AG10803 (cell line): ENCODE data around the gene TTC23.

Experiments
- DNase-seq: peaks from one replicate; pipeline ENCODE4 v3.0.0; 2010; ENCODE audit warnings: low read depth
- H3K4me3 ChIP-seq: 2 replicates; pipeline ENCODE4 v1.5.1; 2011; ENCODE audit warnings: mild to moderate bottlenecking, low read length, control low read depth
- TF ChIP-seq, protein P1 (sequence below): conservative IDR thresholded peaks from 2 replicates; pipeline ENCODE4 v1.5.1; 2011; ENCODE audit warnings: mild to moderate bottlenecking, low read length, control low read depth, inconsistent platforms

The TTC23 gene

DNA sequence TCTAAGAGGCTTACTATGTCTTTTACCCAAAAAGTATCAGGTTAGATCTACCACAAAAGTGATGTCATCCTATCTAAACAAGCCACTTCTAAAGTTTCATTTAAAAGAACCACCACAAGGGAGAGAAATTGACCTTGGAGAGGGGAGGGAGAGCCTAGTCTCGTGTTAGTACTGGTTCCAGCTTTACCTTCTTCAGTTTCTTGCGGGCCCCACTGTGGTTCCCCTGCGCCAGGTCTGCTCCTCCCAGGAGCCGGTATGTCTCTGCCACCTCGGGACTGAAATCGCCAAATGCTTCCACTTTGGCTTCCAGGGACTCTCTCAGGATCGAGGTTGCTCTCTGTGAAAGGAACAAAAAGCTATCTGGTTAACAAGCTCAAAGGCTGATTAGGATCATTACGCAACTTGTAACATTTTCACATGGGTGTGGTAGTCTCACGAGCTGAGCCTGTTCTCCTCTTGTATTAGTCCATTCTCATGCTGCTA lies 93.4 kb downstream of the TTC23 start:
- DNase-seq = peak; percentile 6
- TF ChIP-seq, protein P1, sequence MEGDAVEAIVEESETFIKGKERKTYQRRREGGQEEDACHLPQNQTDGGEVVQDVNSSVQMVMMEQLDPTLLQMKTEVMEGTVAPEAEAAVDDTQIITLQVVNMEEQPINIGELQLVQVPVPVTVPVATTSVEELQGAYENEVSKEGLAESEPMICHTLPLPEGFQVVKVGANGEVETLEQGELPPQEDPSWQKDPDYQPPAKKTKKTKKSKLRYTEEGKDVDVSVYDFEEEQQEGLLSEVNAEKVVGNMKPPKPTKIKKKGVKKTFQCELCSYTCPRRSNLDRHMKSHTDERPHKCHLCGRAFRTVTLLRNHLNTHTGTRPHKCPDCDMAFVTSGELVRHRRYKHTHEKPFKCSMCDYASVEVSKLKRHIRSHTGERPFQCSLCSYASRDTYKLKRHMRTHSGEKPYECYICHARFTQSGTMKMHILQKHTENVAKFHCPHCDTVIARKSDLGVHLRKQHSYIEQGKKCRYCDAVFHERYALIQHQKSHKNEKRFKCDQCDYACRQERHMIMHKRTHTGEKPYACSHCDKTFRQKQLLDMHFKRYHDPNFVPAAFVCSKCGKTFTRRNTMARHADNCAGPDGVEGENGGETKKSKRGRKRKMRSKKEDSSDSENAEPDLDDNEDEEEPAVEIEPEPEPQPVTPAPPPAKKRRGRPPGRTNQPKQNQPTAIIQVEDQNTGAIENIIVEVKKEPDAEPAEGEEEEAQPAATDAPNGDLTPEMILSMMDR = no peak
- no peak overlapping the region for H3K4me3 ChIP-seq

DNA sequence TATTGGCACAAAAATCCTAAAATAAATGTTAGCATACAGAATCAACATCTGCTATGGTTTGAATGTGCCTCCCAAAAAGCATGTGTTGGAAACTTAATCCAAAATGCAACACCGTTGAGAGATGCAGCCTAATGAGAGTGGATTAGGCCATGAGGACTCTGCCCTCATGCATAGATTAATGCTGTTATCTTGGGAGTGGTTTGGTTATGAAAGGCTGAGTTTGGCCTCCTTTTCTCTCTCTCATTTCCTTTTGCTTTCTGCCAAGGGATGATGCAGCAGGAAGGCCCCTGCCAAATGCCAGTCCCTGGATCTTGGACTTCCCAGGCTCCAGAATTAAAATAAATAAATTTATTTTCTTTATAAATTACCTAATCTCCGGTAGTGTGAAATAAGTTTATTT lies 95.1 kb downstream of the TTC23 start:
- no peak overlapping the region for H3K4me3 ChIP-seq
- TF ChIP-seq, protein P1 = no peak
- no peak for DNase-seq

DNA sequence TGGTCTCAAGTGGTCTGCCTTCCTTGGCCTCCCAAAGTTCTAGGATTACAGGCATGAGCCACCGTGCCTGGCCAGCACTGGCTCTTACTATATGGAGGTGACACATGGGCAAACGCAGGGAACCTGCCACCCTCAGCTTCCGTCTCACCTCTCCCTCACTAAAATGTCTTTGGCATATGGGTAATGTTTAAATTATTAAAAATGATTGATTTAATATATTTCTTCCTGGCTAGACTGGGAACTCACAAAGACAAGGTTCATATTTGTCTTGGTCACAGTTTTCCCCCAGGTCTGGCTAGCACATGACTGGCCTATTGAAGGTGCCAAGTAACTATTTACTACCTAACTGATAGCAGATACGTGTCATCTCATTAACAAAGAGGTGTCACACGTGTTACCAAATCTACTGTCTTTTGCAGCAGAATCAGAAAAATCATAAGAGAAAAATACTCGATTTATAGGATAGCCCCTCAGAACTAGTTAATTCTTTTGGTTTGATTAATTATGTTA lies 96.3 kb downstream of the TTC23 start:
- no peak overlapping the region for H3K4me3 ChIP-seq
- TF ChIP-seq, protein P1 = no peak
- DNase-seq = no peak

DNA sequence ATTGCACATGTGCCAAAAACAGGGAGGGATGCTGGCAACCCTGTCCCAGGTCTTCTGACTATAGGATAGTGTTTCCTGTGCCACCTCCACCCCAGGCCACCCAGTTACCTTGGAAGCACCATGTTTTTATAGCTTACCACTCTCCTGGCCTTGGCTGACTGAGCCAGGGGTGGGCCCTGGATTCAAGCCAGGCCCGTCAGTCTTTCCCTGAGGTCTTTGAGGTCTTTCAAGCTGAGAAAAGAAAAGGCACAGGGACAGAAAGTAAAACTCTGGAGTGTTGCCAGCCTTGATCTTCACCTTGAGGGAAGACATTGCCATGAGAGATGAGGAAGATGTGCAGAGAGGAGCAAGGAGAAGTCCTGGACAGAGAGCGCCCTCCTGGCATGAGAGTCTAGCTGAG lies 98.2 kb downstream of the TTC23 start:
- TF ChIP-seq, protein P1 = no peak
- H3K4me3 ChIP-seq = no peak overlapping the region
- no peak for DNase-seq

DNA sequence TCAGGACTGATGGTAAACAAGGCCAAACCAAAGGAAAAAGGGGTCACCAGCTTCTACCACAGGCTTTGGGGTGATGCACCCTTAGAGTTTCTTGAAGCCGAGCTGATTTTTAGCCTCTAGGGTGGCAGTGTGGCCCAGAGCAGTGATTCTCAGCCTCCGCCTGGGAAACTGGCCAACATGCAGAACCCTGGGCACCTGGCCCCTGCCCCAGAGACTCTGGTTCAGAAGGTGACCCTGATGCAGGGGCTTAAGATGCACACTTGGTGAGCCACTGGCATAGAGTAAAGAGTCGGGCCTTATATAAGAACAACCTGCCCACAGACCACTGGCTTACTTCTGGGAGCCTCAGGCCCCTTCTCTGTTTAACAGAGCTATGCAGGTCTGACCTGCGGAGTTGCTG lies 100.0 kb downstream of the TTC23 start:
- no peak for DNase-seq
- no peak overlapping the region for H3K4me3 ChIP-seq
- TF ChIP-seq, protein P1 = no peak

DNA sequence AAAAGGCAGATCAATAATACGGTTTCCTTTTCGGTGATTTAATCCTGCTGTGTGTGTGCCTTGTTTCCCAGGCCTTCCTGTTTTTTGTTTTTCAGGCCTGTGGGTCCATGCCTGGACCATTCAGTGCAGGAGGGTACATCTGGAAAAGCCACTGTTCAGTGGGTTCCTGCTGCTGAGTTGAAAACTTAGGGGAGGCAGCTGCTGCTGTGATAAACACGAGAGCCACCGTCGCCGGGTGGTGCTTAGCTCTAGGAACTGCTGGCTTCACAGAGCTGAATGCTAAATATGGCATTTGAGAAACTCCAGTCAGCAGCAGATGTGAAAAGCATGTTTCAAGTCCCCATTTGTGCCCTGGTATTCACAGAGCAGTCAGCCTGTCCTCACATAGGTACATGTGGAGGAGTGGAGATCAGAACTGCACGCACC lies 100.5 kb downstream of the TTC23 start:
- H3K4me3 ChIP-seq = no peak overlapping the region
- TF ChIP-seq, protein P1 = no peak
- DNase-seq = no peak

DNA sequence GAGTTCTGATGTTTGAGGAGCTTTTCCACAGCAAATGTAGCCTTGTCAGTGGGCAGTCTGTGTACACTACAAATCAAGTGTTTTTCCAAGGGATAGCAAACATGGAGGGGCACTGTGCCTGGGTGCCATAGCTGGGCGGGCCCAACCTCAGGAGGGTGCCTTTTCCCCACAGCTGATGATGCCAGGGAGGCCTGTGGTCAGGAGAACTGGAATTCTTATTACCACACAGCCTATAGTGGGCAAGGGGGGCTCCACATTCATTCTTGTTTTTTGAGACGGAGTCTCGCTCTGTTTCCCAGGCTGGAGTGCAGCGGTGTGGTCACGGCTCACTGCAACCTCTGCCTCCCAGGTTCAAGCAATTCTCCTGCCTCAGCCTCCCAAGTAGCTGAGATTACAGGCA lies 102.7 kb downstream of the TTC23 start:
- no peak for DNase-seq
- H3K4me3 ChIP-seq = no peak overlapping the region
- TF ChIP-seq, protein P1 = no peak
